ENCODE results near the gene N4BP2.
"Not testable (repeated sequence)": the region's sequence is repeated elsewhere in the genome, so short reads cannot be mapped to it uniquely, and the experiment has no call there.

The N4BP2 gene

GRCh38 chr4:40056716-40057585 lies at the start of gene N4BP2:
Gene N4BP2 (plus strand): TSS chr4:40056850. CDS start chr4:40097341, 40,491 bp downstream.
- DNase-seq: peak; percentile 86 to 93
- TF ChIP-seq GATA1 (IDR thresholded peaks at IDR 0.05; ENCODE audit: low read depth, low read length) (no peak), POLR2A (IDR thresholded peaks at IDR 0.05; ENCODE audit: low read length) (peak; percentile 83)

GRCh38 chr4:40016007-40016406 lies 40.6 kb upstream of the N4BP2 start:
- no peak for TF ChIP-seq GATA1 (IDR thresholded peaks at IDR 0.05; ENCODE audit: low read depth, low read length)
- no peak for TF ChIP-seq POLR2A (IDR thresholded peaks at IDR 0.05; ENCODE audit: low read length)
- no peak for DNase-seq

- no peak for DNase-seq
- no peak for TF ChIP-seq GATA1 (IDR thresholded peaks at IDR 0.05; ENCODE audit: low read depth, low read length)
These were observed 36.4 kb upstream of the N4BP2 start for GRCh38 chr4:40020221-40020620.

- not testable (repeated sequence) for DNase-seq
These were observed 35.5 kb upstream of the N4BP2 start for GRCh38 chr4:40021116-40021515.

GRCh38 chr4:40024049-40024448 lies 32.6 kb upstream of the N4BP2 start:
- not testable (repeated sequence) for DNase-seq

GRCh38 chr4:40032785-40033184 lies 23.9 kb upstream of the N4BP2 start:
- TF ChIP-seq GATA1 (IDR thresholded peaks at IDR 0.05; ENCODE audit: low read depth, low read length) (no peak), POLR2A (IDR thresholded peaks at IDR 0.05; ENCODE audit: low read length) (no peak)
- no peak for DNase-seq

GRCh38 chr4:40033613-40034012 lies 23.0 kb upstream of the N4BP2 start:
- DNase-seq: no peak
- TF ChIP-seq POLR2A (IDR thresholded peaks at IDR 0.05; ENCODE audit: low read length) (no peak), GATA1 (IDR thresholded peaks at IDR 0.05; ENCODE audit: low read depth, low read length) (no peak)

GRCh38 chr4:40038977-40039376 lies 17.7 kb upstream of the N4BP2 start:
- no peak for TF ChIP-seq POLR2A (IDR thresholded peaks at IDR 0.05; ENCODE audit: low read length)
- DNase-seq: no peak

- TF ChIP-seq POLR2A (IDR thresholded peaks at IDR 0.05; ENCODE audit: low read length) (no peak), GATA1 (IDR thresholded peaks at IDR 0.05; ENCODE audit: low read depth, low read length) (no peak)
- DNase-seq: no peak
These were observed 15.7 kb upstream of the N4BP2 start for GRCh38 chr4:40040908-40041307.

- no peak for DNase-seq
- TF ChIP-seq GATA1 (IDR thresholded peaks at IDR 0.05; ENCODE audit: low read depth, low read length) (no peak), POLR2A (IDR thresholded peaks at IDR 0.05; ENCODE audit: low read length) (no peak)
These were observed 12.9 kb upstream of the N4BP2 start for GRCh38 chr4:40043786-40044185.

GRCh38 chr4:40046311-40046980 lies 10.2 kb upstream of the N4BP2 start:
- DNase-seq: no peak
- TF ChIP-seq GATA1 (IDR thresholded peaks at IDR 0.05; ENCODE audit: low read depth, low read length) (no peak), POLR2A (IDR thresholded peaks at IDR 0.05; ENCODE audit: low read length) (peak; percentile 13)

GRCh38 chr4:40053161-40053560 lies 3.5 kb upstream of the N4BP2 start:
- TF ChIP-seq GATA1 (IDR thresholded peaks at IDR 0.05; ENCODE audit: low read depth, low read length): no peak
- TF ChIP-seq POLR2A (IDR thresholded peaks at IDR 0.05; ENCODE audit: low read length): no peak
- no peak for DNase-seq

- no peak for TF ChIP-seq POLR2A (IDR thresholded peaks at IDR 0.05; ENCODE audit: low read length)
- TF ChIP-seq GATA1 (IDR thresholded peaks at IDR 0.05; ENCODE audit: low read depth, low read length): no peak
- no peak for DNase-seq
These were observed 1.2 kb upstream of the N4BP2 start for GRCh38 chr4:40055511-40055862.

GRCh38 chr4:40055863-40056715 lies 561 bp upstream of the N4BP2 start:
- peak; percentile 85 to 88 for DNase-seq
- TF ChIP-seq POLR2A (IDR thresholded peaks at IDR 0.05; ENCODE audit: low read length): peak; percentile 84
- TF ChIP-seq GATA1 (IDR thresholded peaks at IDR 0.05; ENCODE audit: low read depth, low read length): no peak

Measured in erythroblast (primary cell).